Activated T-helper 1 cell treated with anti-CD3 and anti-CD28 coated beads, Interleukin-2, amount 50 U/mL, for 16 hours (primary cell): ENCODE results near the gene RGS14.

Experiments used
- DNase-seq, 2 donors: peaks; one replicate each; pipeline ENCODE4 v3.0.0-alpha.2; 2020; ENCODE audit warnings: low read depth in 1 of 2, low spot score in 1 of 2

RGS14 gene, protein sequence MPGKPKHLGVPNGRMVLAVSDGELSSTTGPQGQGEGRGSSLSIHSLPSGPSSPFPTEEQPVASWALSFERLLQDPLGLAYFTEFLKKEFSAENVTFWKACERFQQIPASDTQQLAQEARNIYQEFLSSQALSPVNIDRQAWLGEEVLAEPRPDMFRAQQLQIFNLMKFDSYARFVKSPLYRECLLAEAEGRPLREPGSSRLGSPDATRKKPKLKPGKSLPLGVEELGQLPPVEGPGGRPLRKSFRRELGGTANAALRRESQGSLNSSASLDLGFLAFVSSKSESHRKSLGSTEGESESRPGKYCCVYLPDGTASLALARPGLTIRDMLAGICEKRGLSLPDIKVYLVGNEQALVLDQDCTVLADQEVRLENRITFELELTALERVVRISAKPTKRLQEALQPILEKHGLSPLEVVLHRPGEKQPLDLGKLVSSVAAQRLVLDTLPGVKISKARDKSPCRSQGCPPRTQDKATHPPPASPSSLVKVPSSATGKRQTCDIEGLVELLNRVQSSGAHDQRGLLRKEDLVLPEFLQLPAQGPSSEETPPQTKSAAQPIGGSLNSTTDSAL

GRCh38 chr5:177357459-177358351 is at the start of gene RGS14:
Gene RGS14 (plus strand): TSS chr5:177357924. CDS start chr5:177358025, 101 bp downstream.
- peak; percentile 42 to 59 for DNase-seq

GRCh38 chr5:177308740-177309139 is 49.0 kb upstream of the RGS14 start:
- DNase-seq: no peak

GRCh38 chr5:177309351-177310191 is 48.2 kb upstream of the RGS14 start:
- DNase-seq: peak; percentile 47 to 60

- no peak for DNase-seq
These were observed 47.4 kb upstream of the RGS14 start for GRCh38 chr5:177310332-177310731.

DNA sequence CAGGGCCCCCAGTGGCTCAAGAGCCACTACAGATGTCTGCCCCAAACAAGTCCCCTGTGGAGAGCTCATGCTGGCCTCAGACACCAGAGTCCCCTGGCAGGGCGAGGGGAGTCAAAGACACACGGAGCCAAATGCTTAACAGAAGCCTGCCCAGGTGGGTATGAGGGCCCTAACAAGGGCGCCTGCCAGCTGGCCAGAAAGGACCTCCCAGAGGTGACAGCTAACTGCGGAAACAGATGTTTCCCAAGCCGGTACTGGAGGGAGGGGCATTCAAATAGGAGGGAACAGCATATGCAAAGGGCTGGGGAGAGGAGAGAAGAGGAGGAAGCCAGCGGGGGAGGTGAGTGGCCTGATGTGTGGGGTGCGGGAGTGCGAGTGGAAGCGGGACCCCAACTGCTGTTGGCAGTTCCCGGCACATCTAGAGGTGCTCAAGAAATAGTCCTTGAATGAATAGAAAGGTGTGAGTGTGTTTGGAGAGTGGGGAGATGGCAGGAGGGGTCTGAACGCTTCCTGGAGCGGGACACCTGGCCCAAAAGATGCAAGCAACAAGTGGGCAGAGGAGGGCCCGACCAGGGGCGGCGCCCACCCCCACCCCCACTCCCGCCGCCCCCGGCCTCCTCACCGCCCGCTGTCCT is 46.9 kb upstream of the RGS14 start:
- no peak for DNase-seq

DNA sequence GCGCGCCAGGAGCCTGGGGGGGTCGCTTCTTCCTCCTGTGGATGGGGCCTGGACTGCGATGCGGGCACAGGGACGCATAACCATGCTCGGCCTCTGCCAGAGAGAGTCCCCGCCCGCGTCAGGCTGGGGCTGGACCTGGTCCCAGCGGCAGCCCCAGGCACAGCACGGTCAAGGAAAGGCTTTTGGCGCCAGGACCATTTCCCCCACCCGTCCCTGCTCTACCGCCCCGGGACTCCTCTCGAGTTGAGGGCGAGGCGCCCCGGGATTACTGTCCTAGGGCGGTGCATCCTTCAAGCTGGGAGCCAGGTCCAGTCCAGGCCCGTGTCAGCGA is 46.4 kb upstream of the RGS14 start:
- no peak for DNase-seq

GRCh38 chr5:177311723-177312648 is 45.7 kb upstream of the RGS14 start, which contains the start of gene MXD3:
Gene MXD3 (minus strand): TSS chr5:177311898. CDS start chr5:177311830, 68 bp downstream.
- DNase-seq: peak; percentile 85 to 90

GRCh38 chr5:177312649-177313181 is 45.0 kb upstream of the RGS14 start:
- no peak for DNase-seq

GRCh38 chr5:177313561-177314259 is 44.0 kb upstream of the RGS14 start:
- no peak for DNase-seq

- DNase-seq: no peak
These were observed 43.1 kb upstream of the RGS14 start for GRCh38 chr5:177314376-177315342.

GRCh38 chr5:177315411-177315810 is 42.3 kb upstream of the RGS14 start:
- no peak for DNase-seq

DNA sequence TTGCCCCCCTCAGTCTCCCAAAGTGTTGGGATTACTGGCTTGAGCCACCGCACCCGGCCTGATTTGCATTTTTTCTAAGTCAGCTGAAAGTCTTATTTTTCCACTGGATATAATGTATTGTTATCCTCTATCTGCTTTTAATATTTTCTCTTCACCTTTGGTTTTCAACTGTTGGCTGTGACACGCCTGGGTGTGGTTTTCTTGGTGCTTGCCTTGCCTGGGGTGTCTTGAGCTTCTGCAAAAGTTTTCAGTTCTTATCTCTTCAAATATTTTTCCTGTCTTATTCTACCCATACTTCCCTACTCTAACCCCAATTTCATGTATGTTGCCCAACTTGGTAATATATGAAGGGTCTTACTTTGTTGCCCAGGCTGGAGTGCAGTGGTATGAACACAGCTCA is 41.7 kb upstream of the RGS14 start:
- DNase-seq: no peak

- peak; percentile 56 for DNase-seq
These were observed 39.8 kb upstream of the RGS14 start for GRCh38 chr5:177317959-177318377.

- no peak for DNase-seq
These were observed 37.7 kb upstream of the RGS14 start for GRCh38 chr5:177319913-177320588.

DNA sequence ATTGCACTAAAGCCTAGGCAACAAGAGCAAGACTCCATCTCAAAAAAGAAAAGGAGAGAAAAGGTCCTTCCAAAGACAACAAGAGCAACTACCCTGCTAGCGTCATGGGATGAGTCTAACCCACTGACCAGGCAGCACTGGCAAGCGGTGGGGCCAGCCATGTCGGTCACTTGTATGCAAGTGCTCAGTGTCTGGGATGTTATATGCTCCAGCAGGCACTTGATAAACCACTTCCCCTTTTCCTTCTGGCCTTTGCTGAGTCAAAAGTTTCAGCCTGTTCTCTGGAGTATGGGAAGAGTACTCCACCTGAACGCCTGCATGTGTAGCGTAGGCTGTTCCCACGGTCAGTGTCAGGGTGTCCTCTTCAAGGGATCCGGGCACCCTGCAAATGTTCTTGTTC is 36.8 kb upstream of the RGS14 start:
- DNase-seq: no peak

DNA sequence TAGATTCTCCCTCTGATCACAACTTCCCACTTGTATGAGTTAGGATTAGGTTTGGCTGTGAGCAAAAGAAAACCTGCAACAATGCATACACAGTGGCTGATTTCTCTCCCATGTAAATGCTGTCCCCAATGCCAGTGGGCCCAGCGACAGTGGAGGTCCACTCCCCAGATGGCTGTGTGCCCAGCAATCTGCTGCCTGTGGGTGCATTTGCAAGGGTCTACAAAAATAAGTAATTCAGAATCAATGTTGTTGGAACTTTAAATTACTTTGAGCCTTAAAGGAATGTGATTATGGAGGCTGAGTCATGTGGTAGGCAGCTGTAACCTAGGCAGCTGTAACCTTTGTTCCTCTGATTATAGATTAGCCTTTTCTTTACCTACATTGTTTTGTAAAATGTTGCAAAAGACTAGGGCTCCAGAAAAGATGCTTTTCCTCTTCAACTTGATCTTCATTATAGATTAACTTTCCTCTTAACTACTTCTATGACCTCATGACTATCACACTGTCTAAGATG is 31.8 kb upstream of the RGS14 start:
- DNase-seq: no peak
